Loucy (cell line): ENCODE data around the gene RASSF5.

ENCODE experiments used
- H2AFZ ChIP-seq: fragments of 200-600 bp; sonication (generic); 2 replicates; pipeline ENCODE4 v1.6.0; 2016; ENCODE audit warnings: antibody characterized with exemption, mild to moderate bottlenecking, low read length, moderate library complexity
- H3F3A ChIP-seq: fragments of 200-600 bp; 2 replicates; pipeline ENCODE4 v1.6.0; 2016; ENCODE audit warnings: antibody characterized with exemption, low read depth, mild to moderate bottlenecking
- H3K27me3 ChIP-seq: fragments of 200-600 bp; sonication (generic); 2 replicates; pipeline ENCODE4 v1.6.1; 2014; ENCODE audit warnings: low read length, mild to moderate bottlenecking; ENCODE audit not compliant: insufficient read depth, poor library complexity, severe bottlenecking
- H3K36me3 ChIP-seq: fragments of 200-600 bp; sonication (generic); 2 replicates; pipeline ENCODE4 v1.6.1; 2016; ENCODE audit warnings: low read length; ENCODE audit not compliant: insufficient read depth
- H3K4me1 ChIP-seq: fragments of 200-600 bp; sonication (generic); 2 replicates; pipeline ENCODE4 v1.5.1; 2014; ENCODE audit warnings: low read length, mild to moderate bottlenecking; ENCODE audit not compliant: insufficient read depth, poor library complexity, severe bottlenecking
- H3K4me2 ChIP-seq: fragments of 200-600 bp; sonication (generic); 2 replicates; pipeline ENCODE4 v1.6.0; 2014; ENCODE audit warnings: antibody characterized with exemption, low read length, low read depth, mild to moderate bottlenecking; ENCODE audit not compliant: poor library complexity, severe bottlenecking
- H3K4me3 ChIP-seq: fragments of 200-600 bp; sonication (generic); 2 replicates; pipeline ENCODE4 v1.5.1; 2014; ENCODE audit warnings: low read length, mild to moderate bottlenecking, mixed read lengths; ENCODE audit not compliant: poor library complexity, severe bottlenecking
- H3K79me2 ChIP-seq: fragments of 200-600 bp; sonication (generic); 2 replicates; pipeline ENCODE4 v1.6.1; 2014; ENCODE audit warnings: low read length; ENCODE audit not compliant: insufficient read depth
- H3K9ac ChIP-seq: fragments of 200-600 bp; sonication (generic); 2 replicates; pipeline ENCODE4 v1.6.0; 2014; ENCODE audit warnings: mild to moderate bottlenecking, low read depth, low read length, moderate library complexity; ENCODE audit not compliant: poor library complexity, severe bottlenecking
- H3K9me2 ChIP-seq: fragments of 200-600 bp; sonication (generic); replicated peaks from 2 replicates; pipeline ENCODE4 v1.6.1; 2016; ENCODE audit warnings: low read depth, low read length, mixed read lengths
- H3K9me3 ChIP-seq: fragments of 200-600 bp; sonication (generic); 2 replicates; pipeline ENCODE4 v1.6.1; 2014; ENCODE audit warnings: mild to moderate bottlenecking, antibody characterized with exemption, low read length, low read depth; ENCODE audit not compliant: insufficient read depth
- H4K20me1 ChIP-seq: fragments of 200-600 bp; sonication (generic); 2 replicates; pipeline ENCODE4 v1.6.0; 2014; ENCODE audit warnings: antibody characterized with exemption, low read length, mild to moderate bottlenecking; ENCODE audit not compliant: insufficient read depth, poor library complexity, severe bottlenecking
- CTCF ChIP-seq: fragments of 200-600 bp; sonication (generic); conservative IDR thresholded peaks from 2 replicates; pipeline ENCODE4 v1.5.1; 2014; ENCODE audit warnings: mild to moderate bottlenecking, antibody characterized with exemption, low read length
- EZH2phosphoT487 ChIP-seq: fragments of 200-600 bp; IDR thresholded peaks from 2 replicates; pipeline ENCODE4 v1.6.1; 2018; ENCODE audit warnings: antibody characterized with exemption, mild to moderate bottlenecking, moderate library complexity, borderline replicate concordance

RASSF5 gene

GRCh38 chr1:206508956-206509355 lies 1.6 kb downstream of the RASSF5 start:
- no peak overlapping the region for H3K9ac ChIP-seq
- TF ChIP-seq CTCF, result no peak
- no peak for TF ChIP-seq EZH2phosphoT487
- no peaks in the 10 kb centered on the region for H4K20me1 ChIP-seq
- no peak overlapping the region for H3K4me2 ChIP-seq
- no peaks in the 10 kb centered on the region for H3K27me3 ChIP-seq
- no peaks in the 10 kb centered on the region for H3K36me3 ChIP-seq
- no peaks in the 10 kb centered on the region for H3F3A ChIP-seq
- H3K79me2 ChIP-seq, result no peaks in the 10 kb centered on the region
- H3K4me3 ChIP-seq, result no peak overlapping the region
- no peaks in the 10 kb centered on the region for H3K9me2 ChIP-seq
- peaks cover 5% of the 10 kb centered on the region for H3K4me1 ChIP-seq
- no peak overlapping the region for H2AFZ ChIP-seq
- H3K9me3 ChIP-seq, result no peaks in the 10 kb centered on the region

DNA sequence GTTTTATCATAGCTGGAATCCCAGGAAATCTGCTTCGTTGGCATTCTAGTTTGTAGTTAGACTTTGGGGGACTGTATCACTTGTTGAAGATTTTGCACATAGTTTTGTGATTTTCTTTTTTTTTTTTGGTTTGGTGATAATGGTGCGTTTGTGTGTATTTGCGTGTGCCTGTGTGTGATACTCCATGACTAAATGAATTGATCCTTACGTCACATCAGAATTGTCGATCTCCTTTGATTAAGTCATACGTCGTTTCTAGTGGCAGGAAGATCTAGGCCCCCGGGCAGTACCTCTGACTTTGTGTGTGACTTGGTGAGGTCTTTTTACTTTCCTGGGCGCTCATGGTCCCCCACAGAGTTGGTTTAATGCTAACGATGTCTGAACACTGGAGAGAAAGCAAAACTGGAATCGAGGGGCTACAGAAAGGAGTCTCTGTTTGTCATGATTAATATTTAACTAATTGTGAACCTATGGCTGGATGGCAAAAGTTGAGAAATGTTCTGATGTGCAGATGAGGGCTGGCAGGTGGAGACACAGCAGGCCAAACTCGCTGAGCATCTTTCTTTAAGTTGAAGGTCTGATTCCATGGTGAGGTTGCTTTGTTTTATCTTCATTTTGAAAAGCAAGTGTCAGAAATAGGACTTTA lies 2.4 kb downstream of the RASSF5 start:
- H3K9ac ChIP-seq, result no peak overlapping the region
- no peak overlapping the region for H2AFZ ChIP-seq
- no peaks in the 10 kb centered on the region for H3K27me3 ChIP-seq
- no peaks in the 10 kb centered on the region for H3K36me3 ChIP-seq
- no peaks in the 10 kb centered on the region for H3K9me2 ChIP-seq
- no peak overlapping the region for H3K4me3 ChIP-seq
- no peaks in the 10 kb centered on the region for H3K9me3 ChIP-seq
- no peak overlapping the region for H3K4me2 ChIP-seq
- H3F3A ChIP-seq, result no peaks in the 10 kb centered on the region
- H4K20me1 ChIP-seq, result no peaks in the 10 kb centered on the region
- H3K79me2 ChIP-seq, result no peaks in the 10 kb centered on the region
- TF ChIP-seq EZH2phosphoT487 (no peak), CTCF (no peak)
- H3K4me1 ChIP-seq, result no peaks in the 10 kb centered on the region

GRCh38 chr1:206510371-206510770 lies 3.0 kb downstream of the RASSF5 start:
- no peaks in the 10 kb centered on the region for H3K4me1 ChIP-seq
- TF ChIP-seq EZH2phosphoT487 (no peak), CTCF (no peak)

More at GRCh38 chr1:206510371-206510770, 3.0 kb downstream of the RASSF5 start:
- no peaks in the 10 kb centered on the region for H3K27me3 ChIP-seq
- H3K9me2 ChIP-seq, result no peaks in the 10 kb centered on the region
- H3K9me3 ChIP-seq, result no peaks in the 10 kb centered on the region
- H3K36me3 ChIP-seq, result no peaks in the 10 kb centered on the region
- no peaks in the 10 kb centered on the region for H3K79me2 ChIP-seq
- H3K4me2 ChIP-seq, result no peak overlapping the region
- no peaks in the 10 kb centered on the region for H4K20me1 ChIP-seq
- H2AFZ ChIP-seq, result no peak overlapping the region
- no peaks in the 10 kb centered on the region for H3F3A ChIP-seq
- H3K9ac ChIP-seq, result no peak overlapping the region
- H3K4me3 ChIP-seq, result no peak overlapping the region
